ENCODE data around the gene LCLAT1.

DNA sequence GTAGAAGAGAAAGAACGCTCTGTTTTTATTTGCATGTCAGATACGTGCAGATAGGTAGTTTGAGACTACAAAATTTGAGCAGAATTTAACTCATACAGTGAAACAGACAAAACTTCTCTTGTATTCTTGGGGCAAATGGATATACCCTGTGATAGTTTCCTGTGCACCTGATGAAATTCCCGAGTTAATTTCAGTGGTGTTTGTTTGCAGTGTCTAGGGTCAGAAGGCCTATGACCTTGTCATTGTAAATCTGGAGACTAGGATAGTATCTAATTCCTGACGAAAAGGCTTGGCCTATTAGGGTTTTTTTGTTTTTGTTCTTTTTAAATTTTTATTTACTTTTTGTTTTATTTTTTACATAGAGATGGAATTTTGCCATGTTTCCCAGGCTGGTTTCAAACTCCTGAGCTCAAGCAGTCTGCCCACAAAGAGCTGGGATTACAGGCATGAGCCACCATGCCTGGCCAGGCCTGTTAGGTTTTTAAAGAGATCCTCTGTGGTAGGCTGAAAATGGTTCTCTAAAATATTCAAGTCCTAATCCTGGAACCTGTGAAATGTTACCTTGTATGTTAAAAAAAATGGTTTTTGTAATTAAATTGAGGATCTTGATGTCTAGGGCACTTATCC lies 17.6 kb downstream of the LCLAT1 start:
- no peak for TF ChIP-seq POLR2A (IDR thresholded peaks at IDR 0.05)
- TF ChIP-seq CTCF (IDR thresholded peaks at IDR 0.05): no peak

Data from adrenal gland (tissue), 5 donors.